Uterus (tissue), 4 donors: ENCODE data around the gene COL26A1. TPM values are rescaled to one million over a fixed set of nuclear protein-coding genes. Genes with fewer than 3 reads are reported as not detected.
"Not testable (repeated sequence)": the region's sequence is repeated elsewhere in the genome, so short reads cannot be mapped to it uniquely, and the experiment has no call there.

Experiments used
- DNase-seq, 2 donors: peaks; one replicate each; pipeline ENCODE4 v3.0.0-alpha.2; 2019 to 2020
- H3K27ac ChIP-seq, 2 donors: fragments of 200-600 bp; sonication (generic); 1 replicate in 1 of 2; 2 replicates in 1 of 2; pipeline ENCODE4 v1.5.1; 2016 to 2018
- H3K27me3 ChIP-seq, 2 donors: fragments of 200-600 bp; sonication (generic); one replicate each; pipeline ENCODE4 v1.5.1; 2018 to 2019; ENCODE audit warnings: control low read depth in 1 of 2
- H3K36me3 ChIP-seq, 2 donors: fragments of 200-600 bp; sonication (generic); one replicate each; pipeline ENCODE4 v1.5.1; 2019; ENCODE audit warnings: control low read depth in 1 of 2
- H3K4me1 ChIP-seq, 2 donors: fragments of 200-600 bp; sonication (generic); one replicate each; pipeline ENCODE4 v1.5.1; 2018 to 2019; ENCODE audit warnings: control low read depth in 1 of 2
- H3K4me3 ChIP-seq, 2 donors: fragments of 200-600 bp; sonication (generic); 1 replicate in 1 of 2; 2 replicates in 1 of 2; pipeline ENCODE4 v1.5.1; 2018 to 2019; ENCODE audit warnings: mild to moderate bottlenecking in 1 of 2
- H3K9me3 ChIP-seq, 2 donors: fragments of 200-600 bp; sonication (generic); one replicate each; pipeline ENCODE4 v1.5.1; 2019; ENCODE audit warnings: control low read depth in 1 of 2
- CTCF ChIP-seq, 4 experiments: fragments of 200-600 bp in 2 of 4; fragments of 450-650 bp in 2 of 4; sonication (generic) in 2 of 4; IDR thresholded peaks; one replicate each; pipeline ENCODE4 v1.5.1; 2016 to 2019; ENCODE audit warnings: antibody characterized with exemption in 4 of 4, mild to moderate bottlenecking in 2 of 4, moderate library complexity in 1 of 4
- POLR2A ChIP-seq, 2 donors: fragments of 450-650 bp; IDR thresholded peaks; one replicate each; pipeline ENCODE4 v1.6.1; 2016; ENCODE audit warnings: antibody characterized with exemption in 2 of 2, mild to moderate bottlenecking in 1 of 2, moderate library complexity in 1 of 2
- intact Hi-C: fragments of 100-400 bp; cut with DNase I; formaldehyde crosslinking; loops from one replicate; pipeline ENCODE4 v1.15.1; 2023; ENCODE audit warnings: low total_unique reads
- total RNA-seq, 4 donors: library from RNA; depleted of rRNA in 3 of 4; stranded (reverse); fragments of >200 nt in 3 of 4; gene quantifications; one replicate each; pipeline versions ENCODE4 v1.1.0 to v1.2.4, GENCODE V29; 2014 to 2023
- donor health status: DM: yes; HTN: yes; CAD: no.

Gene COL26A1
- total RNA-seq, 4 donors from 2014 or later = 0.30 to 11.8 TPM; not detected in 2

DNA sequence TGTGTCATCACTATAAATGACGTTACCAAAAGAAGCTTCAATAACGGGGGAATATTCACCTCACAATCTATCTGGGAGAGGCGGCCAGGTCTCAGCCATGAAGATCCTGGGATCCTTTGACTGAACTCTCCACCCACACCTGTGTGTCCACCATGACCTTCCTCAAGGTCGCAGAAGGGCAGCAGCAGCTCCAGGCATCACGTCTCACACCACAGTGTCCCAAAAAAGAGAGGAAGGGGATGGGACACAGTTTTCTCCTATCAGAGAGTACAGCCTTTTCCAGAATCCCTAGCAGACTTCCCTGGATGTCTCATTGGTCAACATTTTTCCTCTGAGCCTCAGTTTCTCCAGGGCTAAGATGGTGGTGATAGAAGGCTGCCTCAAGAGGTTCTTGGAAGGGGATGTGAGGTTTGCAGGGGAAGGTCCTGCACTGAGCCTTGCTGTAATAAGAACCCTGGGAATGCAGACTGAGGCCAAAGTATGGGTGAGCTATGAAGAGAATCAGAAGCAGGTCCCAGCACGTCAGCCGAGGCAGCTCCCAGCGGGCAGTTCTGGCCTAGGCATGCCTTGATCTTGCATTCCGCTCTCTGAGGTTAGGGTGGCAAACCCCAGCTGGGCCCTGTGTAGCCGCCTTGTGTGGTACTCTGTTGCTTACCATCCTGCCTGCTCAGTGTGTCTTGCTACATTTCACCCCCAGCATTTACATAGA, 63.8 kb downstream of the COL26A1 start:
- no peak for DNase-seq
- no peak for TF ChIP-seq CTCF (IDR thresholded peaks at IDR 0.05)
- no peak for TF ChIP-seq POLR2A (IDR thresholded peaks at IDR 0.05)
- intact Hi-C loops = no loop called here
- no peaks in the 10 kb centered on the region for H3K36me3 ChIP-seq
- no peak overlapping the region for H3K27ac ChIP-seq
- H3K9me3 ChIP-seq = no peaks in the 10 kb centered on the region
- no peaks in the 10 kb centered on the region for H3K4me1 ChIP-seq
- H3K4me3 ChIP-seq = no peak overlapping the region
- no peaks in the 10 kb centered on the region for H3K27me3 ChIP-seq

- TF ChIP-seq POLR2A (IDR thresholded peaks at IDR 0.05) = no peak
- no peak for TF ChIP-seq CTCF (IDR thresholded peaks at IDR 0.05)
- intact Hi-C loops = no loop called here
- Histone ChIP-seq H3K36me3 (no peaks in the 10 kb centered on the region), H3K27me3 (no peaks in the 10 kb centered on the region), H3K27ac (no peak overlapping the region), H3K9me3 (no peaks in the 10 kb centered on the region), H3K4me3 (no peak overlapping the region), H3K4me1 (no peaks in the 10 kb centered on the region)
- no peak for DNase-seq
These were observed 65.6 kb downstream of the COL26A1 start for GRCh38 chr7:101428093-101428866.

GRCh38 chr7:101432316-101432715, 69.6 kb downstream of the COL26A1 start:
- no peaks in the 10 kb centered on the region for H3K4me1 ChIP-seq
- H3K9me3 ChIP-seq = no peaks in the 10 kb centered on the region
- TF ChIP-seq CTCF (IDR thresholded peaks at IDR 0.05) (no peak), POLR2A (IDR thresholded peaks at IDR 0.05) (no peak)
- H3K27me3 ChIP-seq = no peaks in the 10 kb centered on the region
- no peaks in the 10 kb centered on the region for H3K36me3 ChIP-seq
- no peak overlapping the region for H3K27ac ChIP-seq
- no peak for DNase-seq
- intact Hi-C loops = no loop called here
- H3K4me3 ChIP-seq = no peak overlapping the region

DNA sequence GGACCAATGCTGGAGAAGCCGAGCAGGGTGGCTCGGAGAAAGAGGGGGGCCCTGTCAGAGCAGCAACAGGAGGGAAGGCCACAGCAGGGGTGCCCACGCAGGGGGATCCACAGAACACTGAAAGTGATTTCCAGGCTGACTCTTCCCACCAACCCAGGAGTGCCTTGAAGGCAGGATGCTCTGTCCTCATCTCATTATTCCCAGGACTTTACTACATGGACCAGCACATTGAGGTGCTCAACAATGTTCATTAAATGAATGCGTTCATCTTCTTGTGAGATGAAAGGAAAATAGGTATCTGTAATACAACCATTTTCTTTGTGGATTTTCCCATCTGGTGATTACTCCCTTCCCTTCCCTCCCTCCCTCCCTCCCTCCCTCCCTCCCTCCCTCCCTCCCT, 71.0 kb downstream of the COL26A1 start:
- no peak overlapping the region for H3K27ac ChIP-seq

GRCh38 chr7:101434155-101434554, 71.5 kb downstream of the COL26A1 start:
- H3K27me3 ChIP-seq, H3K36me3 ChIP-seq, H3K4me3 ChIP-seq, H3K27ac ChIP-seq, intact Hi-C loops, H3K4me1 ChIP-seq, DNase-seq, H3K9me3 ChIP-seq: not testable (repeated sequence)

More for the DNA sequence above, 71.0 kb downstream of the COL26A1 start:
- H3K27me3 ChIP-seq = no peaks in the 10 kb centered on the region
- H3K9me3 ChIP-seq = no peaks in the 10 kb centered on the region
- no peak for DNase-seq
- TF ChIP-seq CTCF (IDR thresholded peaks at IDR 0.05) (no peak), POLR2A (IDR thresholded peaks at IDR 0.05) (no peak)
- H3K36me3 ChIP-seq = no peaks in the 10 kb centered on the region
- H3K4me1 ChIP-seq = no peaks in the 10 kb centered on the region
- no peak overlapping the region for H3K4me3 ChIP-seq
- intact Hi-C loops = no loop called here
